Endothelial cell of umbilical vein (primary cell): ENCODE measurements around the gene PIAS2. TPM values are rescaled to one million over a fixed set of nuclear protein-coding genes. Genes with fewer than 3 reads are reported as not detected.

ENCODE experiments used
- BruUV-seq: library from RNA; stranded (reverse); fragments of 400-500 nt; replicated peaks from 2 replicates; lab custom pipeline; 2021; lab: Mats Ljungman, UMichigan
- CTCF ChIA-PET: fragments of 300-600, 350-600 bp; sonication (Branson Sonifier 250); formaldehyde crosslinking; loops from one replicate; lab custom pipeline; 2021; ENCODE audit warnings: antibody characterized with exemption, inconsistent platforms; lab: Charles Lee
- POLR2A ChIA-PET: fragments of 300-600, 350-600 bp; sonication (Branson Sonifier 250); formaldehyde crosslinking; loops from one replicate; lab custom pipeline; 2021; ENCODE audit warnings: antibody characterized with exemption, inconsistent platforms; lab: Charles Lee
- DNase-seq: peaks from one replicate; pipeline ENCODE4 v3.0.0-alpha.2; 2011; ENCODE audit warnings: low read depth, low spot score
- FAIRE-seq: peaks from 2 replicates; lab custom pipeline; 2011; peaks lifted over from hg19 to GRCh38; lab: Jason Lieb, UNC
- H2AFZ ChIP-seq: 2 replicates; pipeline ENCODE4 v1.6.0; 2012; ENCODE audit warnings: low read depth, low read length, control low read depth, inconsistent platforms
- H3K27ac ChIP-seq: 2 replicates; pipeline ENCODE4 v1.5.1; 2011; ENCODE audit warnings: low read depth, mild to moderate bottlenecking, control low read depth, low read length, moderate library complexity; ENCODE audit not compliant: insufficient read depth
- H3K27me3 ChIP-seq, 2 experiments: 2 replicates each; pipeline versions ENCODE4 v1.6.0 to v1.6.1; 2011; ENCODE audit warnings: low read length in 2 of 2, mixed read lengths in 1 of 2; ENCODE audit not compliant: control insufficient read depth in 2 of 2, insufficient read depth in 2 of 2
- H3K36me3 ChIP-seq, 2 experiments: 2 replicates in 1 of 2; 3 replicates in 1 of 2; pipeline ENCODE4 v1.5.1; 2011; ENCODE audit warnings: low read length in 2 of 2, mild to moderate bottlenecking in 1 of 2, moderate library complexity in 1 of 2; ENCODE audit not compliant: control insufficient read depth in 2 of 2, insufficient read depth in 2 of 2; ENCODE audit errors: extremely low read depth in 1 of 2
- H3K4me1 ChIP-seq: 3 replicates; pipeline ENCODE4 v1.5.1; 2011; ENCODE audit warnings: mild to moderate bottlenecking, low read length; ENCODE audit not compliant: control insufficient read depth, insufficient read depth; ENCODE audit errors: extremely low read depth
- H3K4me2 ChIP-seq: 2 replicates; pipeline ENCODE4 v1.6.1; 2011; ENCODE audit warnings: low read length, control low read depth, mixed read lengths; ENCODE audit not compliant: insufficient read depth
- H3K4me3 ChIP-seq, 3 experiments: fragments of 200-600 bp in 1 of 3; sonication (generic), shearing (Covaris generic) in 1 of 3; replicated peaks in 1 of 3; 2 replicates each; pipeline ENCODE4 v1.5.1; 2011 to 2016; ENCODE audit warnings: control low read depth in 3 of 3, low read length in 3 of 3, mild to moderate bottlenecking in 2 of 3, inconsistent platforms in 1 of 3, low read depth in 1 of 3, moderate library complexity in 1 of 3; ENCODE audit not compliant: insufficient read depth in 1 of 3
- H3K79me2 ChIP-seq: 2 replicates; pipeline ENCODE4 v1.6.0; 2012; ENCODE audit warnings: low read length, inconsistent platforms; ENCODE audit not compliant: control insufficient read depth, insufficient read depth
- H3K9ac ChIP-seq: replicated peaks from 2 replicates; pipeline ENCODE3; 2011; ENCODE audit warnings: low read length, control low read depth; ENCODE audit not compliant: insufficient read depth; ENCODE audit errors: extremely low read depth
- H3K9me1 ChIP-seq: replicated peaks from 3 replicates; pipeline ENCODE4 v1.6.0; 2011; ENCODE audit warnings: mild to moderate bottlenecking, low read length; ENCODE audit not compliant: control insufficient read depth, insufficient read depth; ENCODE audit errors: extremely low read depth
- H3K9me3 ChIP-seq: replicated peaks from 2 replicates; pipeline ENCODE4 v1.5.1; 2012; ENCODE audit warnings: low read length, inconsistent platforms; ENCODE audit not compliant: control insufficient read depth, insufficient read depth
- H4K20me1 ChIP-seq: replicated peaks from 2 replicates; pipeline ENCODE3; 2011; ENCODE audit warnings: mild to moderate bottlenecking, low read length; ENCODE audit not compliant: control insufficient read depth, insufficient read depth; ENCODE audit errors: extremely low read depth
- EZH2 ChIP-seq: IDR thresholded peaks from 2 replicates; pipeline ENCODE4 v1.6.1; 2012; ENCODE audit warnings: borderline replicate concordance, low read depth, mild to moderate bottlenecking, moderate library complexity, low read length, inconsistent platforms; ENCODE audit not compliant: severe bottlenecking
- FOS ChIP-seq: IDR thresholded peaks from 2 replicates; pipeline ENCODE4 v1.6.1; 2011; ENCODE audit warnings: mild to moderate bottlenecking, low read length, moderate library complexity, borderline replicate concordance; ENCODE audit not compliant: insufficient read depth
- GATA2 ChIP-seq: IDR thresholded peaks from 2 replicates; pipeline ENCODE4 v1.7.0; 2011; ENCODE audit warnings: low read depth, mild to moderate bottlenecking, moderate library complexity, mixed read lengths, low read length; ENCODE audit not compliant: insufficient read length, insufficient read depth
- JUN ChIP-seq: IDR thresholded peaks from 2 replicates; pipeline ENCODE4 v1.6.1; 2011; ENCODE audit warnings: borderline replicate concordance, low read depth; ENCODE audit not compliant: insufficient read length, insufficient read depth
- MYC ChIP-seq: IDR thresholded peaks from one replicate; pipeline ENCODE4 v1.6.1; 2011; ENCODE audit warnings: mild to moderate bottlenecking, low read depth, low read length
- POLR2A ChIP-seq: IDR thresholded peaks from 2 replicates; pipeline ENCODE4 v1.6.1; 2012; ENCODE audit warnings: low read depth, mild to moderate bottlenecking, control low read depth, low read length
- POLR2AphosphoS5 ChIP-seq: IDR thresholded peaks from 2 replicates; pipeline ENCODE4 v1.6.1; 2012; ENCODE audit warnings: low read depth, mild to moderate bottlenecking, control low read depth, low read length, moderate library complexity; ENCODE audit not compliant: insufficient read depth
- dilution Hi-C: fragments of 300-500 bp; cut with MboI; formaldehyde crosslinking; loops from one replicate; pipeline ENCODE4 v1.15.0; 2019; ENCODE audit warnings: low sequenced_read_pairs; ENCODE audit not compliant: extremely low pct_ligation_motif_present
- intact Hi-C: fragments of 100-400 bp; cut with micrococcal nuclease; formaldehyde crosslinking; loops from one replicate; pipeline ENCODE4 v1.10.0; 2022
- polyA plus RNA-seq, 4 experiments: library from polyadenylated mRNA; depleted of rRNA in 3 of 4; stranded (reverse) in 3 of 4; unstranded in 1 of 4; fragments of >200 nt; gene quantifications; 2 replicates each; pipeline versions ENCODE4 v1.2.1 to v1.2.3, GENCODE V29; 2011 to 2012; ENCODE audit warnings: missing spikeins in 1 of 4
- total RNA-seq: library from RNA; stranded (reverse); gene quantifications from 2 replicates; pipeline ENCODE4 v1.2.3, GENCODE V29; 2021
- TF ChIP-seq, protein P1 (sequence below): IDR thresholded peaks from 2 replicates; pipeline ENCODE4 v1.6.1; 2011; ENCODE audit not compliant: insufficient read depth, insufficient read length
- TF ChIP-seq, protein P2 (sequence below), 2 donors: IDR thresholded peaks; 1 replicate in 1 of 2; 2 replicates in 1 of 2; pipeline ENCODE4 v1.5.1; 2011; ENCODE audit warnings: low read length in 2 of 2, mild to moderate bottlenecking in 2 of 2, moderate library complexity in 2 of 2, control low read depth in 1 of 2, inconsistent platforms in 1 of 2, low read depth in 1 of 2; ENCODE audit not compliant: insufficient read depth in 1 of 2; ENCODE audit errors: extremely low read depth in 1 of 2

Gene PIAS2
- total and polyA plus RNA-seq, 2 donors (not counting 3 experiments of a cell fraction or from before 2014, with no cell fraction given) = 7.0 to 34.3 TPM

- no TSS peak for BruUV-seq
- Histone ChIP-seq H3K4me2 (no peak overlapping the region), H2AFZ (no peak overlapping the region), H3K4me3 (no peak overlapping the region), H3K27ac (no peak overlapping the region), H3K27me3 (no peaks in the 10 kb centered on the region), H4K20me1 (no peaks in the 10 kb centered on the region), H3K36me3 (no peaks in the 10 kb centered on the region), H3K79me2 (no peaks in the 10 kb centered on the region), H3K9ac (no peak overlapping the region), H3K4me1 (no peaks in the 10 kb centered on the region), H3K9me3 (no peaks in the 10 kb centered on the region), H3K9me1 (no peaks in the 10 kb centered on the region)
- ChIA-PET CTCF (no interaction called here), POLR2A (no interaction called here)
- no peak for TF ChIP-seq FOS
- TF ChIP-seq GATA2 = no peak
- TF ChIP-seq POLR2AphosphoS5 = no peak
- TF ChIP-seq, protein P1, sequence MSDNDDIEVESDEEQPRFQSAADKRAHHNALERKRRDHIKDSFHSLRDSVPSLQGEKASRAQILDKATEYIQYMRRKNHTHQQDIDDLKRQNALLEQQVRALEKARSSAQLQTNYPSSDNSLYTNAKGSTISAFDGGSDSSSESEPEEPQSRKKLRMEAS = no peak
- no peak for TF ChIP-seq POLR2A
- no peak for TF ChIP-seq MYC
- TF ChIP-seq, protein P2, sequence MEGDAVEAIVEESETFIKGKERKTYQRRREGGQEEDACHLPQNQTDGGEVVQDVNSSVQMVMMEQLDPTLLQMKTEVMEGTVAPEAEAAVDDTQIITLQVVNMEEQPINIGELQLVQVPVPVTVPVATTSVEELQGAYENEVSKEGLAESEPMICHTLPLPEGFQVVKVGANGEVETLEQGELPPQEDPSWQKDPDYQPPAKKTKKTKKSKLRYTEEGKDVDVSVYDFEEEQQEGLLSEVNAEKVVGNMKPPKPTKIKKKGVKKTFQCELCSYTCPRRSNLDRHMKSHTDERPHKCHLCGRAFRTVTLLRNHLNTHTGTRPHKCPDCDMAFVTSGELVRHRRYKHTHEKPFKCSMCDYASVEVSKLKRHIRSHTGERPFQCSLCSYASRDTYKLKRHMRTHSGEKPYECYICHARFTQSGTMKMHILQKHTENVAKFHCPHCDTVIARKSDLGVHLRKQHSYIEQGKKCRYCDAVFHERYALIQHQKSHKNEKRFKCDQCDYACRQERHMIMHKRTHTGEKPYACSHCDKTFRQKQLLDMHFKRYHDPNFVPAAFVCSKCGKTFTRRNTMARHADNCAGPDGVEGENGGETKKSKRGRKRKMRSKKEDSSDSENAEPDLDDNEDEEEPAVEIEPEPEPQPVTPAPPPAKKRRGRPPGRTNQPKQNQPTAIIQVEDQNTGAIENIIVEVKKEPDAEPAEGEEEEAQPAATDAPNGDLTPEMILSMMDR (IDR thresholded peaks at IDR 0.05; ENCODE audit: extremely low read depth in 1 of 2, insufficient read depth in 1 of 2, low read depth in 1 of 2, low read length in 2 of 2) = no peak
- TF ChIP-seq JUN = no peak
- TF ChIP-seq EZH2 = no peak
- no peak for DNase-seq
- intact Hi-C loops (no loop called here), dilution Hi-C loops (no loop called here)
- FAIRE-seq = no peak
Observed at GRCh38 chr18:46789088-46789487, 128.2 kb downstream of the PIAS2 start.
